Keratinocyte (primary cell): ENCODE measurements around the gene OR1D5. TPM values are rescaled to one million over a fixed set of nuclear protein-coding genes. Genes with fewer than 3 reads are reported as not detected.

Experiments used
- DNase-seq: peaks from one replicate; pipeline ENCODE4 v3.0.0-alpha.2; 2011; ENCODE audit warnings: low read depth, missing footprints, low spot score
- FAIRE-seq: peaks from 2 replicates; lab custom pipeline; 2011; peaks lifted over from hg19 to GRCh38; lab: Jason Lieb, UNC
- H2AFZ ChIP-seq: 2 replicates; pipeline ENCODE4 v1.6.0; 2012; ENCODE audit warnings: low read length, control low read depth, inconsistent platforms; ENCODE audit not compliant: control insufficient read depth
- H3K27ac ChIP-seq: 2 replicates; pipeline ENCODE4 v1.5.1; 2011; ENCODE audit warnings: low read length; ENCODE audit not compliant: control insufficient read depth, insufficient read depth
- H3K27me3 ChIP-seq: 3 replicates; pipeline ENCODE4 v1.6.0; 2011; ENCODE audit warnings: low read length; ENCODE audit not compliant: control insufficient read depth, insufficient read depth; ENCODE audit errors: extremely low read depth
- H3K36me3 ChIP-seq, 2 experiments: 2 replicates in 1 of 2; 3 replicates in 1 of 2; pipeline ENCODE4 v1.5.1; 2011; ENCODE audit warnings: low read length in 2 of 2, mild to moderate bottlenecking in 1 of 2; ENCODE audit not compliant: control insufficient read depth in 2 of 2, insufficient read depth in 2 of 2; ENCODE audit errors: extremely low read depth in 1 of 2
- H3K4me1 ChIP-seq: 3 replicates; pipeline ENCODE4 v1.5.1; 2011; ENCODE audit warnings: low read length; ENCODE audit not compliant: control insufficient read depth, insufficient read depth; ENCODE audit errors: extremely low read depth
- H3K4me2 ChIP-seq: 3 replicates; pipeline ENCODE4 v1.6.0; 2011; ENCODE audit warnings: low read depth, low read length; ENCODE audit not compliant: control insufficient read depth, insufficient read depth; ENCODE audit errors: extremely low read depth
- H3K4me3 ChIP-seq, 3 experiments: fragments of 200-600 bp in 1 of 3; sonication (generic) in 1 of 3; 2 replicates in 2 of 3; 3 replicates in 1 of 3; pipeline ENCODE4 v1.5.1; 2011 to 2016; ENCODE audit warnings: low read length in 3 of 3, mild to moderate bottlenecking in 3 of 3, control low read depth in 2 of 3, inconsistent platforms in 1 of 3, low read depth in 1 of 3, mixed read lengths in 1 of 3, mixed run types in 1 of 3, moderate library complexity in 1 of 3; ENCODE audit not compliant: control insufficient read depth in 2 of 3, insufficient read depth in 2 of 3; ENCODE audit errors: extremely low read depth in 1 of 3
- H3K79me2 ChIP-seq: 2 replicates; pipeline ENCODE4 v1.6.0; 2012; ENCODE audit warnings: low read length; ENCODE audit not compliant: control insufficient read depth, insufficient read depth
- H3K9ac ChIP-seq: 3 replicates; pipeline ENCODE4 v1.6.0; 2011; ENCODE audit warnings: low read length; ENCODE audit not compliant: control insufficient read depth, insufficient read depth; ENCODE audit errors: extremely low read depth
- H3K9me1 ChIP-seq: 3 replicates; pipeline ENCODE4 v1.6.0; 2011; ENCODE audit warnings: low read length; ENCODE audit not compliant: control insufficient read depth, insufficient read depth; ENCODE audit errors: extremely low read depth
- H3K9me3 ChIP-seq: 2 replicates; pipeline ENCODE4 v1.5.1; 2012; ENCODE audit warnings: low read depth, low read length; ENCODE audit not compliant: control insufficient read depth
- H4K20me1 ChIP-seq: 3 replicates; pipeline ENCODE4 v1.6.0; 2011; ENCODE audit warnings: low read length; ENCODE audit not compliant: control insufficient read depth, insufficient read depth; ENCODE audit errors: extremely low read depth
- EZH2 ChIP-seq: IDR thresholded peaks from one replicate; pipeline ENCODE4 v1.6.1; 2012; ENCODE audit warnings: inconsistent platforms, mild to moderate bottlenecking, low read length, moderate library complexity
- dilution Hi-C: fragments of 300-500 bp; cut with MboI; formaldehyde crosslinking; loops from one replicate; pipeline ENCODE4 v1.7.0; 2020; ENCODE audit warnings: low sequenced_read_pairs; ENCODE audit not compliant: extremely low pct_ligation_motif_present
- polyA plus RNA-seq, 5 experiments: library from polyadenylated mRNA; depleted of rRNA in 3 of 5; stranded (reverse) in 3 of 5; stranded (forward) in 1 of 5; unstranded in 1 of 5; fragments of >200 nt; gene quantifications; 1 replicate in 1 of 5; 2 replicates in 3 of 5; 3 replicates in 1 of 5; pipeline versions ENCODE4 v1.2.1 to v1.2.3, GENCODE V29; 2011 to 2012; ENCODE audit warnings: missing spikeins in 2 of 5, low read depth in 1 of 5, low replicate concordance in 1 of 5
- TF ChIP-seq, protein P1 (sequence below), 3 experiments: IDR thresholded peaks in 1 of 3; conservative IDR thresholded peaks in 1 of 3; optimal IDR thresholded peaks in 1 of 3; 2 replicates in 2 of 3; 3 replicates in 1 of 3; pipeline versions ENCODE3 to v1.5.1; 2011; ENCODE audit warnings: low read length in 3 of 3, mild to moderate bottlenecking in 3 of 3, moderate library complexity in 2 of 3, control low read depth in 1 of 3, inconsistent platforms in 1 of 3; ENCODE audit not compliant: insufficient read depth in 2 of 3; ENCODE audit errors: extremely low read depth in 1 of 3

Gene OR1D5
- polyA plus RNA-seq, 1 donor (not counting 4 experiments of a cell fraction or from before 2014, with no cell fraction given): not detected

GRCh38 chr17:3027786-3028532, 35.4 kb downstream of the OR1D5 start:
- Histone ChIP-seq H3K4me2 (no peak overlapping the region), H3K9me3 (no peaks in the 10 kb centered on the region), H3K36me3 (peaks cover 15 to 31% of the 10 kb centered on the region in 2 experiments), H4K20me1 (no peaks in the 10 kb centered on the region), H3K27ac (no peak overlapping the region), H3K9ac (no peak overlapping the region), H3K79me2 (no peaks in the 10 kb centered on the region), H3K27me3 (no peaks in the 10 kb centered on the region), H2AFZ (no peak overlapping the region), H3K4me3 (no peak overlapping the region), H3K4me1 (peaks cover 16% of the 10 kb centered on the region), H3K9me1 (no peaks in the 10 kb centered on the region)
- FAIRE-seq (no peak), DNase-seq (no peak)
- dilution Hi-C loops: no loop called here
- TF ChIP-seq, protein P1, sequence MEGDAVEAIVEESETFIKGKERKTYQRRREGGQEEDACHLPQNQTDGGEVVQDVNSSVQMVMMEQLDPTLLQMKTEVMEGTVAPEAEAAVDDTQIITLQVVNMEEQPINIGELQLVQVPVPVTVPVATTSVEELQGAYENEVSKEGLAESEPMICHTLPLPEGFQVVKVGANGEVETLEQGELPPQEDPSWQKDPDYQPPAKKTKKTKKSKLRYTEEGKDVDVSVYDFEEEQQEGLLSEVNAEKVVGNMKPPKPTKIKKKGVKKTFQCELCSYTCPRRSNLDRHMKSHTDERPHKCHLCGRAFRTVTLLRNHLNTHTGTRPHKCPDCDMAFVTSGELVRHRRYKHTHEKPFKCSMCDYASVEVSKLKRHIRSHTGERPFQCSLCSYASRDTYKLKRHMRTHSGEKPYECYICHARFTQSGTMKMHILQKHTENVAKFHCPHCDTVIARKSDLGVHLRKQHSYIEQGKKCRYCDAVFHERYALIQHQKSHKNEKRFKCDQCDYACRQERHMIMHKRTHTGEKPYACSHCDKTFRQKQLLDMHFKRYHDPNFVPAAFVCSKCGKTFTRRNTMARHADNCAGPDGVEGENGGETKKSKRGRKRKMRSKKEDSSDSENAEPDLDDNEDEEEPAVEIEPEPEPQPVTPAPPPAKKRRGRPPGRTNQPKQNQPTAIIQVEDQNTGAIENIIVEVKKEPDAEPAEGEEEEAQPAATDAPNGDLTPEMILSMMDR (optimal IDR thresholded peaks at IDR 0.05 in 1 of 3, IDR thresholded peaks at IDR 0.05 in 1 of 3, conservative IDR thresholded peaks at IDR 0.05 in 1 of 3; ENCODE audit: extremely low read depth in 1 of 3, insufficient read depth in 2 of 3, low read length in 3 of 3): no peak
- TF ChIP-seq EZH2: no peak

DNA sequence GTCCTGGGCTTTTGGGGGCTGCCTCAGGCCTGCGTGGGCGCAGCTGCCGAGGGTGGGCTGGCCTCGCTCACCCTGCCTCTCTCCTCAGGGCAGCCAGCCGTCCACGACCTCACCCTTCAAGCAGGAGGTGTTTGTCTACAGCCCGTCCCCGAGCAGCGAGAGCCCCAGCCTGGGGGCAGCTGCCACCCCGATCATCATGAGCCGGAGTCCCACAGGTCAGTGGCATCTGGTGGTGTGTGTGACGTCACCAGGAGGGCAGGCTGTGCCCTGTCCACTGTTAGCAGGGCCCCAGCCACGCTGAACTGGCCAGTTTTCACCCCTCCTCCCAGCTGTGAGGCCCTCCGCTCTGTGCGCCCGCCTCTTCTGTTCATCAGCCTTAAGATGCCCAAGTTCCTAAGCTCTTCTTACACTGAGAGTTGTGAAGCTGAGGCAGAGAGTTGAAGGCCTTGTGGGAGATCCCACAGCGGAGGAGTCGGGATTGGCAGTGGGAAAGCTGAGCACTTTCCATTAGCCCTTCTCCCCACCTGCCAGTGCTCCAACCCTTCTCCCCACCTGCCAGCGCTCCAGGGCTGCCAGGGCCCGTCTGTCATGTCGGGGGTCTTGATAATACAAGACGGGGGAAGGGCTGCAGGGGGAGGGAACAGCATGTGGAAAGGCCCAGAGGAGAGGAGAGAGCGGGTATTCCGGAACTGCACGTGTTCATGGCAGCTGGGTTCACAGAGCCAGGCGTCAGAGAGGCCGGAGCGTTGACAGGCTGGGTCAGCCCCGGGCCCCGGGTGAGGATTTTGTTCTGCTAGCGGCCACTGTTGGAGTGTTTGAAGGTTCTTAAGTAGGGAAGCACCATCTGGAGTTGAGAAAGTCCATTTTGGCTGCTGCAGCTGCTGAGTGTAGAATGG, 36.3 kb downstream of the OR1D5 start:
- no peak overlapping the region for H3K27ac ChIP-seq
- TF ChIP-seq, protein P1 (optimal IDR thresholded peaks at IDR 0.05 in 1 of 3, IDR thresholded peaks at IDR 0.05 in 1 of 3, conservative IDR thresholded peaks at IDR 0.05 in 1 of 3; ENCODE audit: extremely low read depth in 1 of 3, insufficient read depth in 2 of 3, low read length in 3 of 3): no peak
- no peak for TF ChIP-seq EZH2
- H3K9ac ChIP-seq: no peak overlapping the region
- dilution Hi-C loops: no loop called here
- no peak overlapping the region for H3K4me2 ChIP-seq
- no peaks in the 10 kb centered on the region for H3K27me3 ChIP-seq
- H2AFZ ChIP-seq: no peak overlapping the region
- H3K36me3 ChIP-seq: peaks cover 15 to 31% of the 10 kb centered on the region in 2 experiments
- FAIRE-seq (no peak), DNase-seq (no peak)
- no peaks in the 10 kb centered on the region for H3K9me3 ChIP-seq
- H3K4me1 ChIP-seq: peaks cover 16% of the 10 kb centered on the region
- no peaks in the 10 kb centered on the region for H4K20me1 ChIP-seq
- no peak overlapping the region for H3K4me3 ChIP-seq
- H3K9me1 ChIP-seq: no peaks in the 10 kb centered on the region
- H3K79me2 ChIP-seq: no peaks in the 10 kb centered on the region
